AG10803 (cell line): ENCODE data around the gene DLGAP1.

Experiments
- DNase-seq: peaks from one replicate; pipeline ENCODE4 v3.0.0; 2010; ENCODE audit warnings: low read depth
- H3K4me3 ChIP-seq: 2 replicates; pipeline ENCODE4 v1.5.1; 2011; ENCODE audit warnings: mild to moderate bottlenecking, low read length, control low read depth
- TF ChIP-seq, protein P1 (sequence below): conservative IDR thresholded peaks from 2 replicates; pipeline ENCODE4 v1.5.1; 2011; ENCODE audit warnings: mild to moderate bottlenecking, low read length, control low read depth, inconsistent platforms

The DLGAP1 gene

GRCh38 chr18:3447895-3448837 lies 1006.9 kb downstream of the DLGAP1 start:
- peak; percentile 98 for DNase-seq
- peak overlapping the region; percentile 97 for H3K4me3 ChIP-seq
- TF ChIP-seq, protein P1, sequence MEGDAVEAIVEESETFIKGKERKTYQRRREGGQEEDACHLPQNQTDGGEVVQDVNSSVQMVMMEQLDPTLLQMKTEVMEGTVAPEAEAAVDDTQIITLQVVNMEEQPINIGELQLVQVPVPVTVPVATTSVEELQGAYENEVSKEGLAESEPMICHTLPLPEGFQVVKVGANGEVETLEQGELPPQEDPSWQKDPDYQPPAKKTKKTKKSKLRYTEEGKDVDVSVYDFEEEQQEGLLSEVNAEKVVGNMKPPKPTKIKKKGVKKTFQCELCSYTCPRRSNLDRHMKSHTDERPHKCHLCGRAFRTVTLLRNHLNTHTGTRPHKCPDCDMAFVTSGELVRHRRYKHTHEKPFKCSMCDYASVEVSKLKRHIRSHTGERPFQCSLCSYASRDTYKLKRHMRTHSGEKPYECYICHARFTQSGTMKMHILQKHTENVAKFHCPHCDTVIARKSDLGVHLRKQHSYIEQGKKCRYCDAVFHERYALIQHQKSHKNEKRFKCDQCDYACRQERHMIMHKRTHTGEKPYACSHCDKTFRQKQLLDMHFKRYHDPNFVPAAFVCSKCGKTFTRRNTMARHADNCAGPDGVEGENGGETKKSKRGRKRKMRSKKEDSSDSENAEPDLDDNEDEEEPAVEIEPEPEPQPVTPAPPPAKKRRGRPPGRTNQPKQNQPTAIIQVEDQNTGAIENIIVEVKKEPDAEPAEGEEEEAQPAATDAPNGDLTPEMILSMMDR = peak; percentile 24

DNA sequence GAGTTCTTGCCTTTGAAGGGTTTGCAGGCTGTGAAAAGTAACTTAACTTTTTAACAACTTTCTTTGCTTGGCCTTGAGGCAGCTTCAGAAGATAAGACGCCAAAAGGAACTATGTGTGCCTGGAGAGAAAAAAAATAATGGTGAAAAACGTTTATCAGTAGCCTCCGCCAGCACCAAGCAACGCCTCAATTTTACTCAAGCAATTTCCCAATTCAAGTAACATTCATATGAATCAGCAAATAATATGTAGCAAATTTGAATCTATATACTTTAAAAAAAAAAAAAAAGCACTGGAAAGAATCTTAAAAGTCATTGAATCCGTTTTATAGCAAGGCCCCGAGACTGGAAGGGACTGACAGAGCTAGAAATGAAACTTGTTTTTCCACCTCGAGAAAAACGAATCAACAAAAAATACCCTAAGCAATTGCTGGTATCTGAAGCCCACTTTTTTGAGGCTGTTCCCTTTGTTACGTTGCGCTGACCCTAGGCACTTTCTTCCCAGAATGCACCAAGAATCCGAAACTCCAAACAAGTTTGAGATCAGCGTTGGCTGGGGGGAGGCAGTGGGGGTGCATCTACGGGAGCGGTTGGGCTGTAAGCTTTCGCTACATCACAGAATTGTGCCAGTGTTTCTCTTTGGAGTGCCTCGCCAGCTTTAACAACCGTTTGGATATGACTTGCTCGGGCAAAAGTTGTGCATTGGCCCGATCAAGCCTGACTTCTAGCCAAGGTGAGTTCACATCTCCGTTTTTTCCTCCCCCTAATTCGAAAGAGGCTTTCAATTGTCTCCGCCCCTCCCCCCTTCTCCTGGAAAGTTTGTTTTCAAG lies 1007.8 kb downstream of the DLGAP1 start:
- peak overlapping the region; percentile 97 for H3K4me3 ChIP-seq
- peak; percentile 72 for DNase-seq
- TF ChIP-seq, protein P1 = no peak
